GM23248 (cell line): ENCODE results near the gene WARS2.

Experiments used
- EZH2 ChIP-seq: fragments of 200-600 bp; sonication (generic); IDR thresholded peaks from 2 replicates; pipeline ENCODE4 v1.6.1; 2018; ENCODE audit warnings: antibody characterized with exemption, mild to moderate bottlenecking; ENCODE audit not compliant: insufficient read depth, poor library complexity, severe bottlenecking
- EZH2phosphoT487 ChIP-seq: fragments of 200-600 bp; sonication (generic); IDR thresholded peaks from 2 replicates; pipeline ENCODE4 v1.6.1; 2018; ENCODE audit warnings: antibody characterized with exemption, moderate library complexity, mild to moderate bottlenecking, low read depth; ENCODE audit not compliant: insufficient read depth

- TF ChIP-seq EZH2 (no peak), EZH2phosphoT487 (no peak)
These were observed 38.4 kb downstream of the WARS2 start for GRCh38 chr1:119102051-119102450.
